Activated naive CD4-positive, alpha-beta T cell (primary cell): ENCODE results near the gene MYO1D.
"Not testable (repeated sequence)": the region's sequence is repeated elsewhere in the genome, so short reads cannot be mapped to it uniquely, and the experiment has no call there.

Source experiments
- DNase-seq, 4 experiments: peaks; one replicate each; lab custom pipeline; 2025; lab: John Stamatoyannopoulos, UW

Gene MYO1D

GRCh38 chr17:32461498-32461852 lies 415.4 kb downstream of the MYO1D start:
- DNase-seq = no peak

GRCh38 chr17:32460054-32460453 lies 416.9 kb downstream of the MYO1D start:
- no peak for DNase-seq

GRCh38 chr17:32458371-32458770 lies 418.6 kb downstream of the MYO1D start:
- DNase-seq = no peak

GRCh38 chr17:32453370-32453769 lies 423.6 kb downstream of the MYO1D start:
- DNase-seq = no peak

- no peak for DNase-seq
Observed at GRCh38 chr17:32452281-32452680, 424.6 kb downstream of the MYO1D start.

GRCh38 chr17:32451879-32452278 lies 425.0 kb downstream of the MYO1D start:
- DNase-seq = no peak

GRCh38 chr17:32450379-32450778 lies 426.5 kb downstream of the MYO1D start:
- not testable (repeated sequence) for DNase-seq

- DNase-seq = no peak
Observed at GRCh38 chr17:32449963-32450362, 427.0 kb downstream of the MYO1D start.

GRCh38 chr17:32446949-32447348 lies 430.0 kb downstream of the MYO1D start:
- DNase-seq = no peak

- no peak for DNase-seq
Observed at GRCh38 chr17:32445971-32446370, 431.0 kb downstream of the MYO1D start.

- DNase-seq = no peak
Observed at GRCh38 chr17:32445497-32445896, 431.4 kb downstream of the MYO1D start.

- no peak for DNase-seq
Observed at GRCh38 chr17:32445074-32445415, 431.9 kb downstream of the MYO1D start.

GRCh38 chr17:32444301-32445073 lies 432.4 kb downstream of the MYO1D start, which contains the start of gene PSMD11:
Gene PSMD11, plus strand, starts transcription at chr17:32444510. Its CDS starts 14 bp downstream, at chr17:32444524.
- DNase-seq = peak; percentile 98 to 99 (median 99)

GRCh38 chr17:32443827-32444300 lies 433.1 kb downstream of the MYO1D start:
- no peak for DNase-seq
